Effector CD4-positive, alpha-beta T cell (primary cell): ENCODE data around the gene SEC62.
A peak's percentile ranks its signal among the peaks of the same experiment; 100 is the strongest.

ENCODE experiments used
- DNase-seq: peaks from one replicate; pipeline ENCODE4 v3.0.0-alpha.2; 2020

SEC62 gene

GRCh38 chr3:170022336-170022735 lies 55.7 kb downstream of the SEC62 start:
- DNase-seq, result no peak

- no peak for DNase-seq
Observed at GRCh38 chr3:170023165-170023564, 56.6 kb downstream of the SEC62 start.

DNA sequence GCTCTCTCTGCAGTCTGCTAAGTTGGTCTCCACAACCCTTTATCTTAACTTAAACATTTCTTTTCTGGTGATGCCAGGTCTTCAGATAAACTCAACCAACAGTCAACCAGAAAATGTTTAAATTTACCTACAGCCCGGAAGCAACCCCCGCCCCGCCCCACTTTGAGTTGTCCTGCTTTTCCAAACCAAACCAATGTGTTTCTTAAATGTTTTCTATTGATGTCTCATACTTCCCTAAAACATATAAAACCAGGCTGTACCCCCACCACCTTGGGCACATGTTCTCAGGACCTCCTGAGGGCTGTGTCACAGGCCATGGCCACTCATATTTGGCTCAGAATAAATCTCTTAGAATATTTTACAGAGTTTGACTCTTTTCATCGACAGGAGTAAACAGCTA lies 58.0 kb downstream of the SEC62 start:
- DNase-seq, result no peak

GRCh38 chr3:170027233-170028102 lies 60.9 kb downstream of the SEC62 start:
- DNase-seq, result no peak

GRCh38 chr3:170033489-170033888 lies 66.9 kb downstream of the SEC62 start:
- peak; percentile 25 for DNase-seq

- peak; percentile 72 for DNase-seq
Observed at GRCh38 chr3:170037463-170038433, 71.1 kb downstream of the SEC62 start, which contains the start of gene GPR160. Gene GPR160, plus strand, starts transcription at chr3:170037995. Its CDS starts 45,978 bp downstream, at chr3:170083973.

DNA sequence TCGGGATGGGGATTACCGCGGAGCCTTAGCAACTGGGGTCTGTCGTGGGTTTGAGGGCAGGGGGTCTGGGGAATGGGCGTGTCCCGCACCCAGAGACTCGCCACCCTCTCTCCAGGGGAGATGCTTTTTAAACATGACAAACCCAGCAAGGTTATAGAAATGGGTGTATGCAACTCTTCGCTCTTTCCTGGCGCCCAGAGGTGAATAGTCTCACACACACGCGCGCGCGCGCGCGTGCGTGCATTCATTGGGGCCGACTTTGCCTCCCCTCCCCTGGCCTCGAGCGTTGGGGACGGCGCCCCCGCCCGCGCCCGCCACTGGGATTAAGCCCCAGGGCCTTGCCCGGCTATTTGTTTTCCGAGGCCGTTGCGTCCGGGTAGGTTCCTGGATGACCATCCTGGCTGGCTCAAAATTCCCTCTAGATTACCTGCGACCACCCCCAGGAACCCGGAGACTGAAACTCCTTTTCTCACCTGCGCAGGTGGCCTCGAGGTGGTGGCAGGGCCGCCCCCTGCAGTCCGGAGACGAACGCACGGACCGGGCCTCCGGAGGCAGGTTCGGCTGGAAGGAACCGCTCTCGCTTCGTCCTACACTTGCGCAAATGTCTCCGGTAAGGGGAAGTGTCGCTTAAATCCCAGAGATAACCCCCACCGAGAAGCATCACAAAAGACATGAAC lies 72.0 kb downstream of the SEC62 start:
- peak; percentile 4 for DNase-seq

GRCh38 chr3:170040418-170040817 lies 73.8 kb downstream of the SEC62 start:
- no peak for DNase-seq

GRCh38 chr3:170043506-170043905 lies 76.9 kb downstream of the SEC62 start:
- no peak for DNase-seq

GRCh38 chr3:170044271-170044670 lies 77.7 kb downstream of the SEC62 start:
- no peak for DNase-seq

- DNase-seq, result no peak
Observed at GRCh38 chr3:170044795-170045244, 78.2 kb downstream of the SEC62 start.

GRCh38 chr3:170046269-170047132 lies 79.9 kb downstream of the SEC62 start:
- no peak for DNase-seq

- no peak for DNase-seq
Observed at GRCh38 chr3:170047133-170047404, 80.5 kb downstream of the SEC62 start.
